ENCODE data around the gene FAM193A. TPM values are rescaled to one million over a fixed set of nuclear protein-coding genes. Genes with fewer than 3 reads are reported as not detected.

FAM193A gene
- total RNA-seq, 1 donor from 2014 or later = 31.4 TPM

- TF ChIP-seq POLR2AphosphoS5 (IDR thresholded peaks at IDR 0.05; ENCODE audit: insufficient read depth in 1 of 2, low read depth in 1 of 2) (no peak), CTCF (IDR thresholded peaks at IDR 0.05) (no peak), POLR2A (IDR thresholded peaks at IDR 0.05) (no peak)
- intact Hi-C loops (cut with DNase I) = no loop called here
- no peaks in the 10 kb centered on the region for H3K27me3 ChIP-seq
- H3K4me3 ChIP-seq = no peak overlapping the region
- H3K9me3 ChIP-seq = no peaks in the 10 kb centered on the region
- no peak overlapping the region for H3K27ac ChIP-seq
- no peak for DNase-seq (ENCODE audit: extremely low spot score in 2 of 2)
- peaks cover 0 to 44% of the 10 kb centered on the region in 2 donors for H3K36me3 ChIP-seq
- H3K4me1 ChIP-seq = peaks cover 11% of the 10 kb centered on the region
Measured at GRCh38 chr4:2662598-2662997, 126.2 kb downstream of the FAM193A start.

GRCh38 chr4:2663275-2663674 is 126.8 kb downstream of the FAM193A start:
- H3K9me3 ChIP-seq = no peaks in the 10 kb centered on the region
- no peaks in the 10 kb centered on the region for H3K27me3 ChIP-seq
- TF ChIP-seq POLR2A (IDR thresholded peaks at IDR 0.05) (no peak), POLR2AphosphoS5 (IDR thresholded peaks at IDR 0.05; ENCODE audit: insufficient read depth in 1 of 2, low read depth in 1 of 2) (no peak), CTCF (IDR thresholded peaks at IDR 0.05) (no peak)
- no peak overlapping the region for H3K4me3 ChIP-seq
- peaks cover 0 to 37% of the 10 kb centered on the region in 2 donors for H3K36me3 ChIP-seq
- intact Hi-C loops (cut with DNase I) = no loop called here
- no peak overlapping the region for H3K27ac ChIP-seq
- H3K4me1 ChIP-seq = peaks cover 11% of the 10 kb centered on the region
- DNase-seq (ENCODE audit: extremely low spot score in 2 of 2) = no peak

- no peak for DNase-seq (ENCODE audit: extremely low spot score in 2 of 2)
- no peak overlapping the region for H3K27ac ChIP-seq
- no peak overlapping the region for H3K4me3 ChIP-seq
- TF ChIP-seq CTCF (IDR thresholded peaks at IDR 0.05) (no peak), POLR2AphosphoS5 (IDR thresholded peaks at IDR 0.05; ENCODE audit: insufficient read depth in 1 of 2, low read depth in 1 of 2) (no peak), POLR2A (IDR thresholded peaks at IDR 0.05) (no peak)
- H3K9me3 ChIP-seq = no peaks in the 10 kb centered on the region
- no peaks in the 10 kb centered on the region for H3K4me1 ChIP-seq
- H3K27me3 ChIP-seq = no peaks in the 10 kb centered on the region
- H3K36me3 ChIP-seq = peaks cover 0 to 18% of the 10 kb centered on the region in 2 donors
- intact Hi-C loops (cut with DNase I) = no loop called here
Measured at GRCh38 chr4:2666722-2667247, 130.3 kb downstream of the FAM193A start.

- intact Hi-C loops (cut with DNase I) = no loop called here
- TF ChIP-seq POLR2AphosphoS5 (IDR thresholded peaks at IDR 0.05; ENCODE audit: insufficient read depth in 1 of 2, low read depth in 1 of 2) = no peak
- no peak for TF ChIP-seq POLR2A (IDR thresholded peaks at IDR 0.05)
- TF ChIP-seq CTCF (IDR thresholded peaks at IDR 0.05) = no peak
- no peak for DNase-seq (ENCODE audit: extremely low spot score in 2 of 2)
- Histone ChIP-seq H3K9me3 (no peaks in the 10 kb centered on the region), H3K4me3 (no peak overlapping the region), H3K27me3 (no peaks in the 10 kb centered on the region), H3K4me1 (no peaks in the 10 kb centered on the region), H3K27ac (no peak overlapping the region), H3K36me3 (peaks cover 0 to 21% of the 10 kb centered on the region in 2 donors)
Measured at GRCh38 chr4:2667428-2667827, 131.0 kb downstream of the FAM193A start.

GRCh38 chr4:2671267-2671895 is 134.9 kb downstream of the FAM193A start:
- TF ChIP-seq POLR2A (IDR thresholded peaks at IDR 0.05) (no peak), CTCF (IDR thresholded peaks at IDR 0.05) (no peak), POLR2AphosphoS5 (IDR thresholded peaks at IDR 0.05; ENCODE audit: insufficient read depth in 1 of 2, low read depth in 1 of 2) (no peak)
- Histone ChIP-seq H3K9me3 (no peaks in the 10 kb centered on the region), H3K27ac (no peak overlapping the region), H3K4me3 (no peak overlapping the region), H3K27me3 (no peaks in the 10 kb centered on the region), H3K4me1 (no peaks in the 10 kb centered on the region), H3K36me3 (peaks cover 0 to 34% of the 10 kb centered on the region in 2 donors)
- intact Hi-C loops (cut with DNase I) = no loop called here
- DNase-seq (ENCODE audit: extremely low spot score in 2 of 2) = no peak
